H4 (cell line): Measurements from ENCODE around the gene PLIN4. TPM values are rescaled to one million over a fixed set of nuclear protein-coding genes. Genes with fewer than 3 reads are reported as not detected.
"Not testable (repeated sequence)": the region's sequence is repeated elsewhere in the genome, so short reads cannot be mapped to it uniquely, and the experiment has no call there.

Experiments
- DNase-seq: peaks from one replicate; pipeline ENCODE4 v3.0.0-alpha.2; 2015; ENCODE audit warnings: low spot score
- total RNA-seq: library from RNA; depleted of rRNA; stranded (reverse); fragments of >200 nt; shearing (Covaris generic); gene quantifications from 2 replicates; pipeline ENCODE4 v1.2.3, GENCODE V29; 2014

PLIN4 gene
- total RNA-seq, 1 experiment from 2014 or later, result 0.75 TPM

DNA sequence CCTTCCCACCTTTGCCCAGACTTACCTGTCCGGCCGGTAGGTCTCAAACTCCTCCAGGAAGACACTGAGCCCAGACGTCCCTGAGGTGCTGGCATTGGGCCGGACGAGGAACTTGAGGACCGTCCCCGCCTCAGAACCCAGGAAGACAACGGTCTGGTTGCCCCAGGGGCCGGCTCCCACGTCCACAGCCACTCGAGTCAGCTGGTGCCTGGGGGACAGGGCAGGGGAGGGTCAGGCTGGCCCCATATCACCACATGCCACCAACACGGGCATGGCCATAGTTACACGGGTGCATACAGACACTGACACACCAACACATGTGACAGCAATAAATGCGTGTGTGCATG is 29.9 kb upstream of the PLIN4 start:
- no peak for DNase-seq

DNA sequence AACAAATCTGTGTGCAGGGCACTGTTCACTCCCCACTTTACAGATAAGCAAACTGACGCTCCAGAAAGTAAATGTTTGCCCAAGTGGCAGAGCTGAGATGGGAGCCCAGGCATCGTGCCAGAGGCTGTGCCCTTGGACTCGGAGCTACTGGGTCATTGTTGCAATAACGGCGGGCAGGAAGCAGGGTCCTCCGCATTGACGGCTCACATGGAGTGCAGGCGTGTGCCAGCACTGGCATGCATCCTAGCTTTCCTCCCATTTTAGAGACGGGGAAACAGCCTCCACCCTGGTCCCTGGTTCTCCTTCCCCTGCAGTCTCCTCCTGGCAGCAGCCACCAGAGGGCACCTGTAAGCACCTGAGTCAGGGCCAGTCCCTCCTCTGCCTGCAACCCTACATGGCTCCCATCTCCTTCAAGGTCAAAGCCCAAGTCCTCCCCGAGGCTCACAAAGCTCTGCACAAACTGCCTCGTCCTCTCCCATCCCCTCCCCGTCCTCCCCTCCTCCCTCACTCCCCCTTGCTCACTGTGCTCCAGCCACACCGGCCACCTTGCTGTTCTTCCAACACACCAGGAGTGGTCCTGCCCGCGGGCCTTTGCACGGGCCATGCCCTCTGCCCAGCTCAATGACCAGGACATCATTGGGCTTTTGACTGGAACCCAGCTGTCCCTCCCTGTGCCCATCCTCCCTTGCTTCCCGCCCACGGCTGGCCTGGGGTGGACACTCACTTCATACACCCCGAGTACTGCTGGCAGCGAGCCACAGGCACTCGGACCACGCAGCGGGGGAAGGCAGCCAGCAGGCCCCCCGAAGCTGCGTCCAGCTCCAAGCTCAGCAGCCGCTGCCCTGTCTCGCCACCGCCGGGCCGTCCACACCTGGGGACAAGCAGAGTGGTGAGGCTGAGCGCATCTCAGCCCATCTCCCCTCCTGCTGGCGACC is 29.3 kb upstream of the PLIN4 start:
- DNase-seq, result no peak

DNA sequence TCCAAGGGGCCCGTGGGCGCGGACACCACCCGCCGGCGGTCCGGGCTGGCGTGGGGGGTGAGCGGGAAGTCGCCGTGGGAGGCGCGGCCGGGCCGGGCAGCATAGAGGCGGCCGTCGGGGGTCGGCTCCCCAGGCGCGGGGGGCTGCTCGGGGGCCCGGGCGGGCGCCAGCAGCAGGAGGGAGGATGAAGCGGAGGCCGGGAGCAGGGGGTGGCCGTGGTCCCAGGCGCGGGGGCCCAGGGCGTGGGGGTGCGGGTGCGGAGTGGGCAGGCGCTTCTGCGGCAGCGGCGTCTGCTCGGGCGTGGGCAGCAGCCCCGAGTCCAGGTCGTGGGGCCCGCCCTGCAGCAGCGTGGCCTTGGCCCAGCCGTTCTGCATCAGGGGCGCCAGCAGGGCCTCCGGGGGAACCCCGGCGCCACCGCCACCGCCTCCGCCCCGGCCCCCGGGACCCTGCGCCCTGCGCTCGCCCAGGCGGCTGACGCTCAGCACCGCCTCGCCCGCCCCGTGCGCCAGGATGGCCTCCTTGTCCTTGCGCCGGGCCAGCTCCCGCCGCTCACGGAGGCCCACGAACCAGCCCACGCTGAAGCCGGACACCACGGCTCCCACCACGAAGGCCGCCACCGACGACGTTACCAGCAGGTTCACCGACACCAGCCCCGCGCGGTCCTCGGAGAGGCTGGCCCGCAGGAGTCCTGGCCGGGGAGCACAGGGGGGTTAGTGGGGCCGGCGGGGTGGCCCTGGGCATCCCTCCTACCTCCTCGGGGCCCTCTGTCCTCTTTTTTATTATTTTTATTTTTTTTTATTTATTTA is 25.8 kb upstream of the PLIN4 start:
- no peak for DNase-seq

DNA sequence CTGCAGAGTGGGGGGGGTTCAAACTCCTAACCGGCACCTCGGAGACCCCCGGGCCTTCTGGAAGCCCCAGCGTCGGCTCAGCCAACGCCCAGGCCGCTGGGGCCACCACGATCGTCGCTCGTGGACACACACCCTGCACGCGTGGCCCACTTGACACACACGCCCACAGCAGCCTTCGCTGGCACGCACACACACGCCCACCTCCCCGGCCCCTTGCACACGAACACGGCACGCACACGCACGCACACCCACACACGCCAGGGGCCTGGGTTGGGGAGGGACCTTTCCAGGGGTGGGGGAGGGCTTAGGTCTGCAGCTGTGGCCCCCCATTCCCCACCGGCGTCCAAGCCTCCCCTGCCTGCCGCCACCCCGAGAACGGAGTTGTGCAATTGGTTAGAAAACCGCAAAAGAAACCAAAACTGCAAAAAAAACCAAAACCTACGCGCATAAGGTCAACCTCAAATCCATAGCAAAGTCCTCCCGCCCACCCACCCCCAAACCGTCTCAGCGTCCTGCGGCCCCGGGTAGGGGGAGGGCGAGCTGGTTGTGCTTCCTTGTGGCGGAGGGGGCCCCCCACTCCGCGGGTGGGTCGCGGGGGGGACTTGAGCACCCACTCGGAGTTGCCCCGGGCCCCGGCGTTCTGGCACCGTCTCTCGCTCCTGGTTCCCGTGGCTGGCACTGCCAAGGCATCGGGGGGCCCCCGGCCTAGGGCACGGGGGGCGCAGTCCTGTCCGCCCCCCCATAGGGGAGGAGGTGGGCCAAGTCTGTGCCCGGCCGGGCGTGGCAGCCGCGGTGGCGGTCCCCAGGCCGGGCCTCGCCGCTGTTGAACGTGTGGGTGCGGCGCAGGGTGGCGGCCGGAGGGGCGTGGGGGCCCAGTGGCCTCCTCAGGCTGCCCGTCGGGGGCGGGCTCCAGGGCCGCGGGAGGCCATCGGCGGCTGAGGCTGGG is 24.9 kb upstream of the PLIN4 start:
- DNase-seq, result no peak

DNA sequence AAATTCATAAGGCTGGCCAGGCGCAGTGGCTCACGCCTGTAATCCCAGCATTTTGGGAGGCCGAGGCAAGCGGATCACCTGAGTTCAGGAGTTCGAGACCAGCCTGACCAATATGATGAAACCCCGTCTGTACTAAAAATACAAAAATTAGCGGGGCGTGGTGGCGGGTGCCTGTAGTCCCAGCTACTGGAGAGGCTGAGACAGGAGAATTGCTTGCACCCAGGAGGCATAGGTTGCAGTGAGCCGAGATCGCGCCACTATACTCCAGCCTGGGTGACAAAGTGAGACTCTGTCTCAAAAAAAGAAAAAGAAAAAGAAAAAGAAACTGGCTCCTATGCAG is 23.5 kb upstream of the PLIN4 start:
- DNase-seq, result not testable (repeated sequence)

DNA sequence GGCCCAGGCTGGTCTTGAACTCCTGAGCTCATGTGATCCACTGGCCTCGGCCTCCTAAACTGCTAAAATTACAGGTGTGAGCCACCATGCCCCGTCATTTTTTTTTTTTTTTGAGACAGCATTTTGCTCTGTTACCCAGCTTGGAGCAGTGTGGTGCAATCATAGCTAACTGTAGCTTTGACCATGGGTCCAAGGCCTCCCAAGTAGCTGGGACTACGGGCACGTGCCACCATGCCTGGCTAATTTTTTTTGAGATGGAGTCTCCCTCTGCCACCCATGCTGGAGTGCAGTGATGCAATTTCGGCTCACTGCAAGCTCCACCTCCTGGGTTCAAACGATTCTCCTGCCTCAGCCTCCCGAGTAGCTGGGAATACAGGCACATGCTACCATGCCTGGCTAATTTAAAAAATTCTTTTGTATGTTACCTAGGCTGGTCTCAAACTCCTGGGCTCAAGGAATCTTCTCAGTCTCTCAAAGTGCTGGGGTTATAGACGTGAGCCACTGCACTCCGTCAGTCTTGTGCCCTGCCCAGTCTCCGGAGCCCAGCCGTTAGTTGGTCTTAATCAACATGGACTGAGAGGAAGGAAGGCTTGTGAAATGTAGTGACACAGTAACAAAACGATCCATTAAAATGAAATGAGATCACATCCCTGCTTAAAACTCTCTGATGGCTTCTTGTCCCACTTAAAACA is 23.0 kb upstream of the PLIN4 start:
- DNase-seq, result no peak

DNA sequence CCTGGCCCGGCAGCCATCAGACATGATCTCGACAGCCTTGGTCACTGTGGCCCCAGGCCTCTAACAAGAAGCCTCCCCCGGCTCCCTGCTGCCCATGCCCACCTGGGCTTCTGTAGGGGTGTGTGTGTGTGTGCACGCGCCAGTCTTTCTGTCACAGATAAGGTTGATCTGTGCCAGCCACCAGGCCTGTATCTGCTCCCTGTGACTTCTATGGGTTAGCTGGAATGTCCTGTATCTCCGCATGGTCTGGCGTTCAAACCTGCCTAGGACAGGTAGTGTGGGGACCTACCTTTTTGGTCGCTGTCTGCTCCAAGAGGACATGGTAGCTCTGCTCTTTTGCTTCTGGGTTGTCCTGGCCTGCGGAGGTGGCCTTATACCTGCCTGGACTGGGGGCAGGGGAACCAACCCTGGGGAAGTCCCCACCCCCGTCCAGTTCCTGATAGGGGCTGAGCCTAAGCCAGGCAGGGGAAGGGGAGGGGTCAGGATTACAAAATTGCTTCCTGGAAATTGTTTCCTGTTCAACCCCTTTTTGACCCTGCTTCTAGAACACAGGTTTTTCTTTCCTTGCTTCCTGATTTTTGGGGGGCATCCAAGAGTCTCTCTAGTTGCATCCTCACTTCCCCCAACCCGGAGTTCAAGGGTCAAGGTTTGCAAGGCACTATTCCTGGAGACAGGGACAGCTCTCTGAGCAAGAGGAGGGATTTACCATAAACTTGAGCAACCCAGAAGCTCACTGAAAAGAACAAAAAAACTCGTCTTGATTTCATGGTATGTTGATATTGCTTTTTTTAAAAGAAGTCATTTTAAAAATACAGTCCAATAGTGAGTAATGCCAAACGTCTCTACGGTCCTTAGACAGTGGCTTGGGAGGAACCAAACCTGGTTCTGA is 21.7 kb upstream of the PLIN4 start, which contains the start of gene LRG1:
LRG1 (minus strand) TSS at position 344 of the 889 bp plus-strand sequence; CDS start at position 321, 23 bp downstream.
- no peak for DNase-seq

DNA sequence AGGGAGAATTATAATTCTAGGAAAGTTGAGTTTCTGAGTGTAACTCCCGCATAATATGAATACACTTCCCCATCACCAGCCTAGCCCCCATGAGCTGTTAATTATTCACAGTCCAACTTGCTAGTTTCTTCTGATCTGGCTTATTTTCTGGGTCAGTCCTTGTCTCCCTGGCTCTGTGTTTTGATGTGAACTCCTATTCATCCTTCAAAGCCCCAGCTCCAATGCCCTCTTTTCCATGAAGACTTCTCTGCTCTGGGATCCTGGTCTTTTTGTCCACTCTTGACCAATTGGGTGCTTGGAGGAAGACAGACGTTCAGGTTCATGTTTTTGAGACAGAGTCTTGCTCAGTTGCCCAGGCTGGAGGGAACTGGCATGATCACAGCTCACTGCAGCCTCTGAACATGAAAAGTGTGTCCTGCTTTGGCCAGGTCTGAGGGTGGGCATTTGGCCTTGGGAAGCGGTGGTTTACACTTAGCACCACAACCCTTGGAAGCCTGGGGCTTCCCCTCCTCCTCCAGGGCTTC is 20.9 kb upstream of the PLIN4 start:
- no peak for DNase-seq

DNA sequence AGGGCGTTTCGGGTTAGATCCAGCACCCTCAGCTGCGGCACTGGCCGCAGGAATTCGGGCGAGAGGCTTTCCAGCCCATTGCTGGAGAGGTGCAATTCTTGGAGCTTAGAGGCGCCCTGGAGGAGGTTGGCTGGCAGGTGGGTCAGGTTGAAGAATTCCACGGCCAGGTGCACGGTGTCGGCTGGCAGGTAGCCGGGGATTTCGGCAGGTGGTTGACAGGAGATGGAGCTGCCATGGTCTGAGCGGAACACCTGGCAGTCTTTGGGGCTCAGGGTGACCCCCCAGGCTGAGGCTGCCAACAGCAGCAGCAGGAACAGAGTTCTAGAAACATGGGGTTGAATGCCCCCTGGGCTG is 20.3 kb upstream of the PLIN4 start:
- no peak for DNase-seq

DNA sequence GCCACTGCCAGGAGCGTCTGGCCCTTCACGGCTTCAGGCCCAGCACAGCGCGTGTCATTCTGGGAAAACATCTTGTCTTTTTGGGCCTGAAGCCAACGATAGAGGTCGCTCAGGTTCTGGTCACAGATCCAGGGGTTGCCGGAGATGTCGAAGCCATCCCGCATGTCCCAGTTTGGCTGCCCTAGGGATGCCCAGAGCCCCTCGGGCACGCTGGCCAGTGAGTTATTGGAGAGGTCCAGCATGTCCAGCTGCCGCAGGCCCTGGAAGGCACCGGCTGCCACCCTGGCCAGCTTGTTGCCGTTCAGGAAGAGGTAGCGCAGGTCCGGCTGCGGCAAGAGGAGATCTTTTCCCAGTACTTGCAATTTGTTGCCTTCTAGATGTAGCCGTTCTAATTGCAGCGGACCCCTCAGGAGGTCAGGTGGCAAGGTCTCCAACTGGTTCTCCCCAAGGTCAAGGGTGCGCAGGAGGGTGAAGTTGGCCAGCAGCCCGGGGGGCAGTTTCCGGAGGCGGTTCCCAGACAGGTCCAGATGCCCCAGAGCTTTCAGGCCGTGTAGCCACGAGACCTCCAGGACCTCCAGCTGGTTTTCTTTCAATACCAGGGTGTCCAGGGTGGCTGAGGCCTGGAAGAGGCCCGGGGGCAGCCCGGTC is 19.8 kb upstream of the PLIN4 start:
- no peak for DNase-seq

DNA sequence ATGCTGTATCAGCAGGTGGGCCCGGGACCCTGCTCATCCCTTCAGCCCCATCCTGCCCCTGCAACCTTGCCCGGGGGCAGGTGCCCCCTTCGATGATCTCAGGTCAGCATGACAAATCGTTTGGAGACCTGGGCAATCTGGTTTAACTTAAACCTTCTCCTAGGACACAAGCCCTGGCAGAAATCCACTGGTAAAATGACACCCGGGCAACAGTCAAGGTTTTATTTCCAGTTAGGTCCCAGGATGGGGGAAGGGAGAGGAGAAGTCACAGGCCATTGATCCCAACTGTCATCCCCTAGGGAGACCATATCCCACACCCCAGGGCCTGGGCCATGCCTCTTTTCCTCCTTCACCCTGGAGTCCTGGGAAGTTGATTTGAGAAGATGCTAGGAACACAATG is 18.5 kb upstream of the PLIN4 start:
- DNase-seq, result no peak

DNA sequence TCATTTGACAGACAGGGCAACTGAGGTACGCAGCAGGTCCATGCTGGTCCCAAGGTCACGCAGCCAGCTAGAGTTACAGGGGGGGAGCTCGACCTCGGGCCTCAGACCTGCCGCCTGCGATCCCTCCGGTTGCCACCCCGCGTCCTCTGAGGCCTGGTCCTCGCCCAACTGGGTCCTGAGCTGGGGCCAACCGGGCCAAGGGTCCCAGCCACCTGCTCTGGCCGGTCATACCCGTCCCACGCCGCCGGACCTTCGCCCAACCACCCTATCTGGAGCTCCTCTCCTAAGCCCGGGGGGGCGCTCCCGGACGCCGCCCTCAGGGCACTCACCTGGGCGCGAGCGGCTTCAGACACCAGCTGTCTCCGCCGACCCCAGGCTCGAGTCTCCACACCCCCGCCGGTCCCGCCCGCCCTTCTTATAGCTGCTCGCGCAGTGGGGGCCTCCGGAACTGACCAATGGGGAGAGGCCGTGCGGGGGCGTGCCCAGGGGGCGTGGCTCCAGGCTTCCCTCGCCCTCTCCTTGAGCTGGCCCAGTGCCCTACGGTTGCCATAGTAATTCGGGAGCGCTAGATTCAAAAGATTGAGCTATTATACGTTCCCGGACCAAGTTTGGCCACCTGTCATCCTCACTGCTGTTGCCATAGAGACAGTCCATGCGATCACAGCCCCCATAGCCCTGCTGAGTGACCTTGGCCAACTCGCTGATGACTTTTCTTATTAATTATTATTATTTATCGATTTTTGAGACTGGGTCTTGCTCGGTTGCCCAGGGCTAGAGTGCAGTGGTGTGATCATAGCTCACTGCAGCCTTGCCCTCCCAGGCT is 16.8 kb upstream of the PLIN4 start, which contains the start of gene PLIN5:
PLIN5 (minus strand) TSS at position 389 of the 823 bp plus-strand sequence. CDS start 1,150 bp downstream, outside the sequence.
- DNase-seq, result no peak

DNA sequence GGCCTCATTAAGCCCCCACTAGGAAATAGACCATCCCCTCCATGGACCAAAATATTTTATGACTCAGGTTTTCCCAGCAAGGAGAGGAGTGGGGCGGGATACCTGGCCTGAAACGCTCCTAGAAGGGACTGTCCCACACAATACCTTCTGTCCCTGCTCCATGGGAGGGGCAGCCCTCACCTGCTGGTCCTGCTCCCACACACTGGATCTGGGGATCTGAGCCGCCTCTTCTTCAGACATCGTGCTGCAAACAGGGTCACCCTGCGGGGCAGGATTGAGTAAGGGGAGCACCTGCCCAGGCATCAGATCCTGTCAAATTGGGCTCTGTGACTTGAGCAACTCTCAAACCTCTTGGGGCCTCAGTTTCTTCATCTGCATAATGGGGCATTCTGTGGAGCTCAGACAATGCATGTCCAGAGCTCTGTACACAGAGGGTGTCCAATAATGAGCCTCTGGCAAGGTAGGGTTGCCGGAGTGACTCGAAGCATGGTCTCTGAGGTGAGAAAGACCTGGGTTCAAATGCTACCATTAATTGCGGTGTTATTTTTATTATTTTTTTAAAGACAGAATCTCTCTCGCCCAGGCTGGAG is 15.6 kb upstream of the PLIN4 start:
- DNase-seq, result no peak

DNA sequence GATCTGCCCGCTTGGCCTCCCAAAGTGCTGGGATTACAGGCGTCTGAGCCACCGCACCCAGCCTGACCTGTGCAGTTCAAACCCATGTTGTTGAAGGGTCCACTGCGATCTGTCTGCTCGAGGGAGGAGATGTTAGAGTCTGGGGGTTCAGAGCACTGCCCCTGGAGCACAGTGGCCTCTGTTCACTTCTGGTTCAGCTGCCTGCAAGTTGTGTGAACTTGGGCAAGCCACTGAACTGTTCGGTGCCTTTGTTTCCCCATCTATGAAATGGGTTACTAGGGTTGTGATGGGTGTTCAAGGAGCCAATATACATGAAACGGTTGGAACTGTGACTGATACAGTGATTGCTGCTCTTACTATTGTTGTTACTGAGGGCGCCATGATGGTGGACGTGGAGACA is 15.0 kb upstream of the PLIN4 start:
- no peak for DNase-seq

DNA sequence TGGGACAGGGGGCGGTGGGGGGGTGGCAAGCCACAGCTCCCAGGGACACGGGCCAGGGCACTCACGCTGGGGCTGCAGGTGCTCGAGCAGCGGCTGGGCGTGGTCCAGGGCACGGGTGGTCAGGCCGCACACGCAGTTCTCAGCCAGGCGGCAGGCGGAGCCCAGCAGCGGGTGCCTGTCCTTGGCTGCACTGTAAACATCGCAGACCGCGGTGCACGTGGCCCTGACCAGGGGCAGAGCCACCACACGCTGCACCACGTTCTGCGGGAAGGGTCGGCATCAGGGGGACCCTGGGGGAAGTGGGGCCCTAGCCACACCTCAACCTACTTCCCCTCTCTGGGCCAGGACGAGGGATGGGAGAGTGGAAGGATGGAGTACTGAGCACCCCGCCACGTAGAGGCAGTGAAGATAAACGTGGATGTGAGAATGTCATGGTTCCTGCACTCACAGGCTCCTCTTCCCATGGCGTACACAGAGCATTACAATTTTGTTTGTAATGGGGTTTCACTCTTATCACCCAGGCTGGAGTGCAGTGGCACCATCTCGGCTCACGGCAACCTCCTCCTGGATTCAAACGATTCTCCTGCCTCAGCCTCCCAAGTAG is 13.4 kb upstream of the PLIN4 start:
- DNase-seq, result no peak

DNA sequence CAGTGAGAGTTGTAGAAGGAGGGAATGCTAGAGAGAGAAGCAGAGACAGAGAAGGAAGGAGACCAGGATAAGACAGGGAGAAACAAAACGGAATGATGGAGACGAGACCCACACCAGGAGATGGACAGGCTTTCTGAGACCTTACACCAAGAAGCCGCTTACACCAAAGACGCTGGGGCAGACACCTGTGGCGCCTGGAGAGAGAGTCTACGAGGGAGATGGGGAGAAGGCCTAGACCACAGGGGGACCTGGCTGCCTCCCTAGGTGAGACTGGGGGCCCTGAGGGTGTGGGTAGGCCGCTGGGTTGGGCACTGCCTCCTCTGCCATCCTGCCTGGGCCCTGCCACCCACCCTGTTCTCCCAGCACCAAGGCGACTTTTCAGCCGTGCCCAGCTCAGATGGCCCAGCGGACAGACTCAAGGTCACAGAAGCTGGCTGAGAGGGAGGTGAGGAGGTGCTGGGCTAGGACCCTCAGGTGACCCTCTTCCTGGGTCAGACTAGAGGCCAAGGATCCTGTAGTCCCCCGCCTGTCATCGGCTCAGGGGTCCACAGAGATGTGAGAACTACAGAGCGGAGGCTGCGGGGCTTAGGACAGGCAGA is 11.7 kb upstream of the PLIN4 start:
- no peak for DNase-seq

DNA sequence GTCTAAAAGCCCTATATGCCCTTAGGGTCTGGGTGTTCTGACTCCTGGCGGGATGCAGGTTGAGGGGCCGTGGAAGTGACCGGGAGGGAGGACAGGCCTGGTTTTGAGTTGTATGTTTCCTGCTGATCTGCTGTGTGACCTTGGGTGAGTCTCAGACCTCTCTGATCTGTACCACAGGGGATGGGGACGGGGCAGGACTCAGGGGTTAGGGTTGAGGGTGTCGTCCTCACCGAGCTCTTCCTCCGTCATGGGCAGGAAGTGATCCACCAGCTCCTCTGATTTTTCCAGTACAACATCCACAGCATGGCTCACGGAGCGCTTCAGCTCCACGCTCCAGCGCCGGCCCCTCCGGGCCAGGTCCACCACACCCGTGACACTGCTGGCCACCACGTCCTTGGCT is 10.6 kb upstream of the PLIN4 start:
- DNase-seq, result no peak
